Omental fat pad (tissue), 4 donors: ENCODE data around the gene BORA. TPM values are rescaled to one million over a fixed set of nuclear protein-coding genes. Genes with fewer than 3 reads are reported as not detected.
"Not testable (repeated sequence)": the region's sequence is repeated elsewhere in the genome, so short reads cannot be mapped to it uniquely, and the experiment has no call there.

Experiments
- ATAC-seq: fragments of 150-250 bp; one replicate; pipeline ENCODE4 v1.9.1; 2016; ENCODE audit warnings: mild to moderate bottlenecking, moderate library complexity; ENCODE audit not compliant: low FRiP score
- DNase-seq: peaks from one replicate; pipeline ENCODE4 v3.0.0-alpha.2; 2019; ENCODE audit warnings: low spot score
- CTCF ChIP-seq, 3 donors: fragments of 450-650 bp; IDR thresholded peaks; one replicate each; pipeline ENCODE4 v1.5.1; 2016 to 2017; ENCODE audit warnings: antibody characterized with exemption in 3 of 3, mild to moderate bottlenecking in 3 of 3, moderate library complexity in 2 of 3
- total RNA-seq, 4 donors: library from RNA; depleted of rRNA; stranded (reverse); fragments of >200 nt; gene quantifications; one replicate each; pipeline ENCODE4 v1.1.0, GENCODE V29; 2016

The BORA gene
- total RNA-seq, 4 donors from 2014 or later: 2.0 to 4.6 (median 3.9) TPM

DNA sequence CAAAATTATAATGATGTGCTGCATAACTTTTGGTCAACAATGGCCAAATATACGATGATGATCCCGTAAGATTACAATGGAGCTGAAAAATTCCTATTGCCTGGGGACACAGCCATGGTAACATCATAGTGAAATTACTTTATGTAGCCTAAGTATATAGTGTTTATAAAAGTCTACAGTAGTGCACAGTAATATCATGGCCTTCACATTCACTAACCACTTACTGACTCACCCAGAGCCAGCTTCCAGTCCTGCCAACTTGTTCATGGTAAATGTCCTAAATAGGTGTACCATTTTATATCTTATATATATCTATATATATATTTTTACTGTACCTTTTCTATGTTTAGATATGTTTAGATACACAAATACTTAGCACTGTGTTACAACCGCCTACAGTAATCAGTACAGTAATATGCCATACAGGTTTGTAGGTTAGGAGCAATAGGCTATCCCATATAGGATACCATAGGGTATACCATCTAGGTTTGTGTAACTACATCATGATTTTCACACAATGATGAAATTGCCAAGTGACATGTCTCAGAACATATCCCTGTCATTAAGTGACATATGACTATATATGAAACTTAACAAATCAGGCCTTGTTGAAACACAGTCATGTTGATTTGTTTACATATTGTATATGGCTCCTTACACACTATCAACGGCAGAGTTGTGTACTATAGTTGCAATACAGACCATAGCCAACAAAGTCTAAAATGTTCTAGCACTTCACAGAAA is 30.2 kb downstream of the BORA start:
- ATAC-seq (no peak), DNase-seq (no peak)
- no peak for TF ChIP-seq CTCF (IDR thresholded peaks at IDR 0.05)

DNA sequence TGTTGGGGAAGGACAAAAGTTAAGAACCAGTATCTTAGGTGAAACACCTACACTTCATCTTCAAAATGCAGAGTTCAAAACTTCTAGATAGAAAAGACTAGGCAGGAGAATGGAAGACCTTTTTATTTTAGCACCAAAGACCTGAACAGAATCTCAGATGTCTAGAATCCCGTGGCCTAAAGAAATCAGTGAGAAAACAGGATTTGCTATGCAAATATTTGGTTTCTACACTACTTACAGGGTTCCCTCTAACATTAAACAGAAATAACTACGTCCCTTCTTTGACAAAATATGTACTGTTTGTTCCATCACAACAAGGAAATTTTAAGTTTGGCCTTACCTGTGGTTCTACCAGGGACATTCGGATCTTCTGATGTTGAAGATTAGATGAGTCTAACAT is 32.5 kb downstream of the BORA start:
- TF ChIP-seq CTCF (IDR thresholded peaks at IDR 0.05): no peak
- DNase-seq: no peak
- ATAC-seq: no peak

- ATAC-seq: no peak
- DNase-seq: no peak
Measured at GRCh38 chr13:72763411-72763810, 35.7 kb downstream of the BORA start.

DNA sequence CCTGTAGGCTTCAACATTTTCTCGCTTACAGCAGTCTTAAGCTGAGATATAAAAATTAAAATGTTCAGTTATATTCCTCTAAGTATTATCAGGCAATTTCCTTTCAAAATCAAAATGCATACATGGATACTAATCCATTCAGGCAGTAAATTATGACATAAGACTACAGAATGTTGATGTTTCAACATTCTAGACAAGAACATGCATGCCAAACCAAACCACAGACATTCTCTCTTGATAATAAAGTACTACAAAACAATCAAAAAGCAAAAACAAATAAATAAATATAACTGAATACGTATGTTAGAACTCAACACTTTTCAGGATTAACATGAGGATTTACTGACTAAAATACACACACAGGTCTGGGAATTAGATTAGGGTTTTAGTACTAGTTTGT is 46.3 kb downstream of the BORA start:
- no peak for TF ChIP-seq CTCF (IDR thresholded peaks at IDR 0.05)
- DNase-seq: no peak
- ATAC-seq: no peak

More at GRCh38 chr13:72763411-72763810, 35.7 kb downstream of the BORA start:
- TF ChIP-seq CTCF (IDR thresholded peaks at IDR 0.05): no peak

GRCh38 chr13:72781451-72782439 is 54.0 kb downstream of the BORA start, which contains the start of the genes DIS3 and PIBF1:
TSS of gene DIS3 (minus strand) at chr13:72781900. CDS start at chr13:72781832, 68 bp downstream.
TSS of gene PIBF1 (plus strand) at chr13:72782133. CDS start at chr13:72783470, 1,337 bp downstream.
- DNase-seq: peak; percentile 83
- ATAC-seq: peak; percentile 99
- no peak for TF ChIP-seq CTCF (IDR thresholded peaks at IDR 0.05)

DNA sequence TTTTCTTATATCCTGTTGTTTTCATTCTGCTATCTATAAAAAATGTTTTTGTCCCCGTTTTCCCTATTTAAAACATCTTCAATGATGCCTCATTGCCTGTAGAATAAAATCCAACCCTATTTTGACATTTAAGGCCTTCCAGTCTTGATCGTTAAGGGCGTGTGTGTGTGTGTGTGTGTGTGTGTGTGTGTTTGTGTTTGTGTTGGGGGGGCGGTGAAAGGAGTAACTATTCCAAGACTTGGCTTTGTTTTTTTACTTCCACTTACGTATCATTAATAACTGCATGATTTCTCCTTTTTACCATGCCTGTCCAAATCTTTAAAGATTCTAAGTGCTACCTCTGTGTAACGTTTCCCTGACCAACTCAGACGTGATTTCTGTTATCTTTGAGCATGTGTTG is 55.0 kb downstream of the BORA start:
- DNase-seq (no peak), ATAC-seq (no peak)

DNA sequence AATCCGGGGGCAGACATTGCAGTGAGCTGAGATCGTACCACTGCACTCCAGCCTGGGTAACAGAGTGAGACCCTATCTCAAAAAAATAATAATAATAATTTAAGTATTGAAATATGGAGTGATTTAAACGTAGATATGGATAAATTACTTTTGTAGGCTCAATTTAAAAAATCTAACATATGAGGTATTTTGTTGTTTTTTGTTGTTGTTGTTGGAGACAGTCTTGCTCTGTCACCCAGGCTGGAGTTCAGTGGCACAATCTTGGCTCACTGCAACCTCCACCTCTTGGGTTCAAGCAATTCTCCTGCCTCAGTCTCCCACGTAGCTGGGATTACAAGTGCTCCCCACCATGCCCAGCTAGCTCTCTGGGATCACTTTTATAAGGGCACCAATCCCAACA is 57.0 kb downstream of the BORA start:
- ATAC-seq, DNase-seq: not testable (repeated sequence)

More for the DNA sequence above, 55.0 kb downstream of the BORA start:
- no peak for TF ChIP-seq CTCF (IDR thresholded peaks at IDR 0.05)
